IMR-90 (cell line): ENCODE results near the gene STON2. TPM values are rescaled to one million over a fixed set of nuclear protein-coding genes. Genes with fewer than 3 reads are reported as not detected.

Source experiments
- ATAC-seq: fragments of 200-7000 bp; cut with Tn5 transposase; 2 replicates; pipeline ENCODE4 v1.9.1; 2020; ENCODE audit warnings: low read depth, mild to moderate bottlenecking, moderate library complexity
- BruUV-seq: library from RNA; stranded (reverse); fragments of 400-500 nt; replicated peaks from 2 replicates; lab custom pipeline; 2021; lab: Mats Ljungman, UMichigan
- CTCF ChIA-PET: fragments of 300-600 bp; formaldehyde crosslinking; extraction: SDS; loops from one replicate; lab custom pipeline; 2021; ENCODE audit warnings: antibody characterized with exemption; lab: Yijun Ruan, JAX
- POLR2A ChIA-PET: fragments of 300-600 bp; sonication (Branson Sonifier 250); formaldehyde crosslinking; loops from one replicate; lab custom pipeline; 2022; ENCODE audit warnings: antibody characterized with exemption; ENCODE audit not compliant: unreplicated experiment; lab: Charles Lee
- DNase-seq: peaks from one replicate; pipeline ENCODE4 v3.0.0; 2013
- H2AFZ ChIP-seq: replicated peaks from 2 replicates; pipeline ENCODE3; 2013; ENCODE audit warnings: low read length, mild to moderate bottlenecking; ENCODE audit not compliant: poor library complexity
- H2AK5ac ChIP-seq: 2 replicates; pipeline ENCODE4 v1.6.1; 2013; ENCODE audit warnings: low read depth, low read length, inconsistent platforms
- H2AK9ac ChIP-seq: replicated peaks from 2 replicates; pipeline ENCODE3; 2013; ENCODE audit warnings: mild to moderate bottlenecking, low read depth, low read length, moderate library complexity; ENCODE audit not compliant: poor library complexity
- H2BK120ac ChIP-seq: 2 replicates; pipeline ENCODE4 v1.6.1; 2013; ENCODE audit warnings: low read depth, low read length, inconsistent platforms
- H2BK15ac ChIP-seq: 3 replicates; pipeline ENCODE4 v1.6.1; 2013; ENCODE audit warnings: low read depth, low read length, inconsistent platforms
- H2BK20ac ChIP-seq: 2 replicates; pipeline ENCODE4 v1.6.1; 2013; ENCODE audit warnings: low read depth, mild to moderate bottlenecking, inconsistent platforms, low read length, moderate library complexity
- H2BK5ac ChIP-seq: 2 replicates; pipeline ENCODE4 v1.6.1; 2013; ENCODE audit warnings: mild to moderate bottlenecking, low read depth, low read length, inconsistent platforms; ENCODE audit not compliant: poor library complexity, severe bottlenecking
- H3K14ac ChIP-seq: replicated peaks from 2 replicates; pipeline ENCODE4 v1.6.1; 2013; ENCODE audit warnings: low read depth, low read length, inconsistent platforms
- H3K18ac ChIP-seq: 2 replicates; pipeline ENCODE4 v1.6.1; 2013; ENCODE audit warnings: low read depth, low read length, control low read depth
- H3K23ac ChIP-seq: 2 replicates; pipeline ENCODE4 v1.6.1; 2013; ENCODE audit warnings: low read depth, low read length, inconsistent platforms
- H3K27ac ChIP-seq: 2 replicates; pipeline ENCODE4 v1.5.1; 2013; ENCODE audit warnings: mild to moderate bottlenecking, control low read depth, low read length; ENCODE audit not compliant: insufficient read depth
- H3K27me3 ChIP-seq: 2 replicates; pipeline ENCODE4 v1.6.1; 2013; ENCODE audit warnings: low read length; ENCODE audit not compliant: control insufficient read depth, insufficient read depth
- H3K36me3 ChIP-seq: 2 replicates; pipeline ENCODE4 v1.6.1; 2013; ENCODE audit warnings: low read length, mixed read lengths; ENCODE audit not compliant: control insufficient read depth, insufficient read depth
- H3K4ac ChIP-seq: 2 replicates; pipeline ENCODE4 v1.6.1; 2013; ENCODE audit warnings: low read depth, low read length, inconsistent platforms
- H3K4me1 ChIP-seq: 2 replicates; pipeline ENCODE4 v1.6.1; 2013; ENCODE audit warnings: low read length, mixed read lengths; ENCODE audit not compliant: control insufficient read depth, insufficient read depth
- H3K4me2 ChIP-seq: 2 replicates; pipeline ENCODE4 v1.6.1; 2013; ENCODE audit warnings: low read depth, mild to moderate bottlenecking, control low read depth, low read length, moderate library complexity
- H3K4me3 ChIP-seq: 2 replicates; pipeline ENCODE4 v1.5.1; 2013; ENCODE audit warnings: low read depth, mild to moderate bottlenecking, control low read depth, low read length, moderate library complexity; ENCODE audit not compliant: insufficient read depth
- H3K56ac ChIP-seq: 2 replicates; pipeline ENCODE4 v1.6.1; 2013; ENCODE audit warnings: low read length, inconsistent platforms; ENCODE audit not compliant: insufficient read depth; ENCODE audit errors: extremely low read depth
- H3K79me1 ChIP-seq, 2 experiments: 2 replicates each; pipeline ENCODE4 v1.6.1; 2013; ENCODE audit warnings: low read length in 2 of 2, inconsistent platforms in 1 of 2, low read depth in 1 of 2
- H3K9ac ChIP-seq: 2 replicates; pipeline ENCODE4 v1.6.1; 2013; ENCODE audit warnings: low read depth, low read length, control low read depth
- H3K9me1 ChIP-seq: 2 replicates; pipeline ENCODE4 v1.6.1; 2013; ENCODE audit warnings: low read length, inconsistent platforms; ENCODE audit not compliant: insufficient read depth
- H3K9me3 ChIP-seq: 2 replicates; pipeline ENCODE4 v1.6.1; 2013; ENCODE audit warnings: low read length; ENCODE audit not compliant: control insufficient read depth, insufficient read depth
- H4K20me1 ChIP-seq: 2 replicates; pipeline ENCODE4 v1.6.1; 2013; ENCODE audit warnings: low read length, inconsistent platforms; ENCODE audit not compliant: insufficient read depth
- H4K5ac ChIP-seq: 2 replicates; pipeline ENCODE4 v1.6.1; 2013; ENCODE audit warnings: mild to moderate bottlenecking, low read depth, low read length, control low read depth
- H4K8ac ChIP-seq, 2 experiments: 2 replicates each; pipeline ENCODE4 v1.6.1; 2013; ENCODE audit warnings: low read depth in 2 of 2, low read length in 2 of 2, control low read depth in 1 of 2, inconsistent platforms in 1 of 2
- H4K91ac ChIP-seq: 2 replicates; pipeline ENCODE4 v1.6.1; 2013; ENCODE audit warnings: low read depth, low read length, inconsistent platforms; ENCODE audit not compliant: insufficient read depth
- BHLHE40 ChIP-seq: fragments of 150-350 bp; IDR thresholded peaks from 2 replicates; pipeline ENCODE4 v1.6.1; 2016; ENCODE audit warnings: mild to moderate bottlenecking, low read depth, low read length
- CEBPB ChIP-seq: IDR thresholded peaks from 2 replicates; pipeline ENCODE4 v1.6.1; 2012; ENCODE audit warnings: low read depth, low read length, improper control_type of control experiment
- CHD1 ChIP-seq: IDR thresholded peaks from 2 replicates; pipeline ENCODE4 v1.6.1; 2012; ENCODE audit warnings: low read depth, low read length, improper control_type of control experiment
- FOS ChIP-seq: fragments of 150-350 bp; IDR thresholded peaks from 2 replicates; pipeline ENCODE4 v1.6.1; 2016; ENCODE audit warnings: low read depth, low read length
- MAFK ChIP-seq: IDR thresholded peaks from 2 replicates; pipeline ENCODE4 v1.6.1; 2012; ENCODE audit warnings: low read depth, low read length, improper control_type of control experiment
- RAD21 ChIP-seq: IDR thresholded peaks from 2 replicates; pipeline ENCODE4 v1.6.1; 2012; ENCODE audit warnings: low read length, improper control_type of control experiment
- RCOR1 ChIP-seq: IDR thresholded peaks from 2 replicates; pipeline ENCODE4 v1.6.1; 2012; ENCODE audit warnings: mild to moderate bottlenecking, low read length, improper control_type of control experiment; ENCODE audit not compliant: insufficient replicate concordance
- WGBS, 2 experiments: methylation state at CpG; one replicate each; pipeline versions ENCODE4 v1.1.5 to v1.1.7; 2013; ENCODE audit warnings: missing lambda C conversion rate in 2 of 2; ENCODE audit not compliant: insufficient read length in 1 of 2; ENCODE audit errors: extremely low coverage in 2 of 2; 5-methylcytosine and 5-hydroxymethylcytosine counted together
- dilution Hi-C: fragments of 300-500 bp; cut with HindIII; formaldehyde crosslinking; loops from one replicate; pipeline ENCODE4 v1.14.3; 2018; ENCODE audit warnings: low sequenced_read_pairs; ENCODE audit not compliant: unreplicated experiment
- in situ Hi-C: fragments of 300-500 bp; cut with MboI; formaldehyde crosslinking; loops from 3 replicates; pipeline ENCODE4 v1.14.3; 2019; ENCODE audit warnings: low sequenced_read_pairs, inconsistent platforms, mixed read lengths
- intact Hi-C: fragments of 100-400 bp; cut with micrococcal nuclease; formaldehyde crosslinking; loops from 2 replicates; pipeline ENCODE4 v1.10.0; 2022
- polyA plus RNA-seq, 3 experiments: library from polyadenylated mRNA; depleted of rRNA; stranded (reverse); fragments of >200 nt; gene quantifications; 2 replicates each; pipeline ENCODE4 v1.2.3, GENCODE V29; 2012; ENCODE audit warnings: low replicate concordance in 1 of 3
- total RNA-seq: library from RNA; depleted of rRNA; stranded (reverse); fragments of >200 nt; gene quantifications from 2 replicates; pipeline ENCODE4 v1.2.3, GENCODE V29; 2012
- TF ChIP-seq, protein P1 (sequence below): fragments of 150-350 bp; IDR thresholded peaks from 2 replicates; pipeline ENCODE4 v1.6.1; 2017; ENCODE audit warnings: mild to moderate bottlenecking, antibody characterized with exemption, low read length, low read depth

STON2 gene
- total and polyA plus RNA-seq, 2 of the 4 experiments (the other 2 are of a cell fraction), result not detected

GRCh38 chr14:81401420-81402122 lies 1.4 kb upstream of the STON2 start:
- H2AFZ ChIP-seq, result no peak overlapping the region
- H2BK5ac ChIP-seq, result no peak overlapping the region
- intact Hi-C loops, result no loop called here
- no peaks in the 10 kb centered on the region for H3K36me3 ChIP-seq
- H3K23ac ChIP-seq, result no peak overlapping the region
- H4K91ac ChIP-seq, result no peak overlapping the region
- peak; percentile 64 for DNase-seq
- no peaks in the 10 kb centered on the region for H3K9me3 ChIP-seq
- H3K27me3 ChIP-seq, result no peaks in the 10 kb centered on the region
- no peak overlapping the region for H4K5ac ChIP-seq
- 47% methylated on average over 2 of the region's 2 CpGs; no CpG with 5 or more reads in 1 of the 2 experiments for WGBS, 2 experiments
- CTCF ChIA-PET, result no interaction called here
- dilution Hi-C loops, result no loop called here
- H2BK120ac ChIP-seq, result no peak overlapping the region
- TF ChIP-seq BHLHE40 (no peak), RCOR1 (no peak), CEBPB (peak; percentile 26; the same call in 1 of the 2 replicates), RAD21 (no peak), CHD1 (no peak), FOS (no peak), MAFK (peak; percentile 31; the same call in 1 of the 2 replicates)
- TF ChIP-seq, protein P1, sequence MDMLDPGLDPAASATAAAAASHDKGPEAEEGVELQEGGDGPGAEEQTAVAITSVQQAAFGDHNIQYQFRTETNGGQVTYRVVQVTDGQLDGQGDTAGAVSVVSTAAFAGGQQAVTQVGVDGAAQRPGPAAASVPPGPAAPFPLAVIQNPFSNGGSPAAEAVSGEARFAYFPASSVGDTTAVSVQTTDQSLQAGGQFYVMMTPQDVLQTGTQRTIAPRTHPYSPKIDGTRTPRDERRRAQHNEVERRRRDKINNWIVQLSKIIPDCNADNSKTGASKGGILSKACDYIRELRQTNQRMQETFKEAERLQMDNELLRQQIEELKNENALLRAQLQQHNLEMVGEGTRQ, result no peak
- H3K9ac ChIP-seq, result no peak overlapping the region
- no TSS peak for BruUV-seq
- POLR2A ChIA-PET, result no interaction called here
- no peak overlapping the region for H2BK20ac ChIP-seq
- no peak; the same call in 1 of the 2 replicates for ATAC-seq
- no peak overlapping the region; the same call in 1 of the 2 replicates for H3K4me2 ChIP-seq
- H3K4me1 ChIP-seq, result no peaks in the 10 kb centered on the region
- no peaks in the 10 kb centered on the region for H3K79me1 ChIP-seq
- H2AK9ac ChIP-seq, result no peak overlapping the region
- H3K27ac ChIP-seq, result no peak overlapping the region
- H2AK5ac ChIP-seq, result no peak overlapping the region
- no peaks in the 10 kb centered on the region for H3K9me1 ChIP-seq
- in situ Hi-C loops, result no loop called here
- H3K56ac ChIP-seq, result no peak overlapping the region
- H4K20me1 ChIP-seq, result no peaks in the 10 kb centered on the region
- no peak overlapping the region for H3K14ac ChIP-seq
- H3K4ac ChIP-seq, result no peak overlapping the region
- H3K18ac ChIP-seq, result no peak overlapping the region
- no peak overlapping the region for H3K4me3 ChIP-seq
- H2BK15ac ChIP-seq, result no peak overlapping the region
- no peak overlapping the region for H4K8ac ChIP-seq
